T-helper 2 cell treated with Interferon-gamma antibody and Interleukin-4, amounts not matched to agents 100 ng/mL and 5 ng/mL, for 36 hours (primary cell): ENCODE results near the gene JAGN1. TPM values are rescaled to one million over a fixed set of nuclear protein-coding genes. Genes with fewer than 3 reads are reported as not detected.
"Not testable (repeated sequence)": the region's sequence is repeated elsewhere in the genome, so short reads cannot be mapped to it uniquely, and the experiment has no call there.

Experiments
- intact Hi-C: fragments of 100-400 bp; cut with micrococcal nuclease; formaldehyde crosslinking; loops from one replicate; pipeline ENCODE4 v1.15.1; 2023
- total RNA-seq: library from RNA; stranded (reverse); gene quantifications from 2 replicates; pipeline ENCODE4 v1.2.3, GENCODE V29; 2022

JAGN1 gene
- total RNA-seq, 1 donor from 2014 or later = 25.3 TPM

- intact Hi-C loops = not testable (repeated sequence)
These were observed 25.2 kb upstream of the JAGN1 start for GRCh38 chr3:9865125-9865637.

DNA sequence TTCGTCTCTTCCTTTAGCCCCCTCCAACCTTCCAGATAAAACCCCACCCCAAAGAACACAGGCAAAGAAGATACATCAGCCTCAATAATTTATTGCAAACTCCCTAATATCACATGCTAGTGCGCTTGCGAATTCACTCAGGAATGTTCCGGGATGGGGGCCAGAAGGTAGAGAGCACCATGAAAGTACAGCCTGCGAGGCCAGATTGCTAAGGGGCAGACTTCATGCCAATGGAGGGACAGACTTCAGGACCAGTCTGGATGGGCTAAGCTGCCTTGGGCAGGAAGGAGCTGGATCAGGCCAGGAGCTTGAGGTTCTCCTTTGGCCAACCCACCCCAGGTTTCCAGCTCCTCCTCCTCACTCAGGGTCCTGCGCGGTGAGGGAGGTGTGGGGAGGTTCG lies 23.8 kb upstream of the JAGN1 start:
- intact Hi-C loops = no loop called here

DNA sequence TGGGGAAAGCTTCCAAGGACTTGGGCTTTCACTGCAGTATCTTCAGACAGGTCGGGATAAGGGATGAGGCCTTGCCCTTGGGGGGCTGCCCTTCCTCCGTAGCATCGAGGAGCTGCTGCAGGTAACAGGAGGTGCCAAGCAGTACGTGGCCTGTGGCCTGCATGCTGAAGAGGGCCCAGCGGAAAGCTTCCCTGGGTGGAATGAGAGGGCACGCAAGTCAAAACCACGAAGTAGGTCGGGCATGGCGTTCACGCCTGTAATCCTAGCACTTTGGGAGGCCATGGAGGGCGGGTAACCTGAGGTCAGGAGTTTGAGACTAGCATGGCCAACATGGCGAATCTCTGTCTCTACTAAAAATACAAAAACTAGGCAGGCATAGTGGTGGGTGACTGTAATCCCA lies 23.3 kb upstream of the JAGN1 start:
- intact Hi-C loops = no loop called here

DNA sequence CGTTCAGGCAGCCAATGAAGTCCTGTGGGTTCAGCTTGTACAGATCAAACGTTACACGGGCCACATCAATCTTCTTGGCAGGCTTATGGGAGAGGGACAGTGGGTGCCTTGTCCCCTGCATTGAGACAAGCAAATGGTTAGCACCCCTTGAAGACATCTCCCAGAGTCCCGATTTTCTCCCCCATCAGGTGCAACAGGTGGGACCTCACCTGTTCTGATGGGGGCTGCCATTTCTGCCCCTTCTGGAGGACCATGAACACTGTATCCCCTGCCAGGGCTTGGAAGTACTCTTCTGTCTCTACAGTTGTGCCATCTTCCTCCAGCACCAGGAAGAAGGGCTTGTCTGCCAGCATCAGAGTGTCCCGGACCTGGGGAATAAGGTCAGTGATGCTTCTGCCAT lies 20.5 kb upstream of the JAGN1 start:
- intact Hi-C loops = no loop called here

DNA sequence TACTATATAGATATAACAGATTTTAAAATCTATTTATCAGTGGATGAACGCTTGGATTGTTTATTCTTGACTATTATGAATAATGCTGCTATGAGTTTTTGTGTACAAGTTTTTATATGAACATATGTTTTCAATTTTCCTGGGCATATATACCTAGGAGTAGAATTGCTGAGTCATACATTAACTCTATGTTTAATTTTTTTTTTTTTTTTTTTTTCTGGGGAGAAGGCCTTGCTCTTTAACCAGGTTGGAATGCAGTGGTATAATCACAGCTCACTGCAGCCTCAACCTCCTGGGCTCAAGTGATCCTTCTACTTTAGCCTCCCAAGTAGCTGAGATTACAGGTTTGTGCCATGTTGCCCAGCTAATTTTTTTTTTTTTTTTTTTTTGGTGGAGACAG lies 19.4 kb upstream of the JAGN1 start:
- intact Hi-C loops = no loop called here

- intact Hi-C loops = not testable (repeated sequence)
These were observed 18.3 kb upstream of the JAGN1 start for GRCh38 chr3:9872067-9872466.

DNA sequence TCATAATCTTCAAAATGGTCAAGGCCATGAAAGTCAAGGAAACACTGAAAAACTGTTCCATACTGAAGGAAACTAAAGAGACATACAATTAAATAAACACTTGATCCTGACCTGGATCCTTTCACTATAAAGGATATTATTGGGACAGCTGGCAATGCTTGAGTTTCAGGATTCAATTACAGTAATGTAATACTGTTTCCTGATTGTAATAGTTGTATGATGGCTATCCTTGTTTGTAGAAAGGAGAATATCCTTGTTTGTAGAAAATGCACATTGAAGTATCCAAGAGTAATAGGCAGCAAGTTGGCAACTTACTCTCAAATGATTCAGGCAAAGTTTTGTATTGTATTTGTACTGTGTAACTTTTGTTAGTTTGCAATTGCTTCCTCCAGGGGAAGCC lies 15.0 kb upstream of the JAGN1 start:
- intact Hi-C loops = no loop called here

- intact Hi-C loops = not testable (repeated sequence)
These were observed 14.2 kb upstream of the JAGN1 start for GRCh38 chr3:9876255-9876654.

DNA sequence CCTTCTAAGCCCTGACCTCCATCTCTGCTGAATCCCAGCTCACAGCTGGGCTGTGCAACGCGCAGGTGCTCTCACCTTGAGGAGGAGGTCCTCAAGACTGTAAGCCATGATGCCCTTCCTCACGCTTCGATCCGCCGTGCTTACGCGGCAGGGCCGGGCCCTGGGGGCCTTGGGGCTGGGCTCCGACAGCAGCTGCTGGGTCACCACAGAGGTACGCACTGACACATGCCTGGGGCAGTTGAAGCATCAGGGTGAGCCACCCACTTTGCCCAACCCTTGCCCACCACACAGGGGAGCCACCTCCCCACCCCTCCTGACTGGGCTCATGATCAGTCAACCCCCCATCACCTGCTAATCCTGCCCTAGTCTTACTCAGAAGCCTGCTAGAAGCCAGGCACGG lies 13.4 kb upstream of the JAGN1 start:
- intact Hi-C loops = no loop called here

DNA sequence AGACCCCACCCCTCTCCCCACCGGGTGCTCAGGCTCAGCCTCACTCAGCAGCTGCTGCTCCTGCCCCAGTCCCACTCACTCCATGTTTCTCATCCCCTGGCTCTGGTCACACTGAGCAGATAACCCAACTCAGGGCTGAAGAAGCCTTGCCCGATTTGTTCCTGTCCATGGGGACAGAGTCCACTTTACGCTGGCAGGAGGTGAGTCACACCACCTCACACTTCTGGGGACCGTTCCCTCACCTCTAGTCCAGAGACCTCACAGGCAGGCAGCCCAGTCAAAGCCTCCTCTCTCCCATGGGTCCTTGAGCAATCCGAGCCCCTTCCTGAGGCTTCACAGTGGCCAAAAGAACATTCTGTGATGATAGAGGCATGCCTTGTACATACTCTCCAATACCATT lies 11.7 kb upstream of the JAGN1 start:
- intact Hi-C loops = no loop called here

DNA sequence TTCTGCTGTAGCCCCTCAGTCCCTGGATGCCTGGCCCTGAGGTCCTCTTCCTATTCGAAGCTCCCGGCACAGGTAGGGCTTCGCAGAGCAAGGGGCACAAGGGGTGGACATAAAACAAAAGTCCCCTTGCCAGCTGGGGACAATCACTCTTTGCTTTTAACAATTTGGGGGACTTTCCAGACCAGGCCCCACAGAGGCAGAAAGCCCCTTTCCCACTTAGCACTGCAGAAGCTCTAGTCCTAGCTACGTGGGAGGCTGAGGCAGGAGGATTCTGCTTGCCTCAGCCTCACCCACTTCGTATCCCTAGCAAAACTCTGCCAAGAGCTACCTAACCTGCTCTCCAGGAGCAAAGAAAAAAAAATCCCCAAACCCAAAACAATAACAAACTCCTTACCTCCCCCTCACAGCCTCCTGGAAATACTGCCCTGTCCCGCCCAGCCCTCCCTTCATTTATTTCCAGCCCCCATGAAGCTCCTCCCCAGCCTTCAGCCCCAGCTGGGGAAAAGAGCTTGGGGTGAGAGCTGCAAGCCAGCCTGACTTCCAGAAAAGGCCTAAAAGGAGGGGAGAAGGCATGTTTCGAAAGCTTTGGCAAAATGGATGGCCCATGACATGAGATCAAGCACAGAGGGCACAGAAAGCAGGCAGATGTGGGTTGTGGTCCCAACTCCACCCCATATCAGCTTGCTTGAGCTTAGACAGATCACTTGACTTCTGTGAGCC lies 10.4 kb upstream of the JAGN1 start, which contains the start of gene CIDEC:
CIDEC (minus strand) TSS at position 424 of the 720 bp plus-strand sequence. CDS start 1,767 bp downstream, outside the sequence.
- intact Hi-C loops = no loop called here

DNA sequence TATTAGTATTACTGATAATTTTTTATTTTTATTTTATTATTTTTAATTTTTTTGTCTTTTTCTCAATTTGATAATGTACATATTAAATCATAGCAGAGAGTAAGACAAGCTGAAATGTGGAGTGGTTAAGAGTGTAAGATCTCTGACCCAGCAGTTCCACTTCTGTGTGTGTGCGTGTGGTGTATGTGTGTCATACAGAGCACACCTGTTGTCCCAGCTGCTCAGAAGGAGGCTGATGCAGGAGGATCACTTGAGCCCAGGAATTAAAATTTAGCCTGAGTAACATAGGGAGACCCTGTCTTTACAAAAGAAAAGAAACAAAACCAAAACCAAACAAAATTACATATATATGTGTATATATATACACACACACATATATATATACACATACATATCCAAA lies 9.0 kb upstream of the JAGN1 start:
- intact Hi-C loops = no loop called here

DNA sequence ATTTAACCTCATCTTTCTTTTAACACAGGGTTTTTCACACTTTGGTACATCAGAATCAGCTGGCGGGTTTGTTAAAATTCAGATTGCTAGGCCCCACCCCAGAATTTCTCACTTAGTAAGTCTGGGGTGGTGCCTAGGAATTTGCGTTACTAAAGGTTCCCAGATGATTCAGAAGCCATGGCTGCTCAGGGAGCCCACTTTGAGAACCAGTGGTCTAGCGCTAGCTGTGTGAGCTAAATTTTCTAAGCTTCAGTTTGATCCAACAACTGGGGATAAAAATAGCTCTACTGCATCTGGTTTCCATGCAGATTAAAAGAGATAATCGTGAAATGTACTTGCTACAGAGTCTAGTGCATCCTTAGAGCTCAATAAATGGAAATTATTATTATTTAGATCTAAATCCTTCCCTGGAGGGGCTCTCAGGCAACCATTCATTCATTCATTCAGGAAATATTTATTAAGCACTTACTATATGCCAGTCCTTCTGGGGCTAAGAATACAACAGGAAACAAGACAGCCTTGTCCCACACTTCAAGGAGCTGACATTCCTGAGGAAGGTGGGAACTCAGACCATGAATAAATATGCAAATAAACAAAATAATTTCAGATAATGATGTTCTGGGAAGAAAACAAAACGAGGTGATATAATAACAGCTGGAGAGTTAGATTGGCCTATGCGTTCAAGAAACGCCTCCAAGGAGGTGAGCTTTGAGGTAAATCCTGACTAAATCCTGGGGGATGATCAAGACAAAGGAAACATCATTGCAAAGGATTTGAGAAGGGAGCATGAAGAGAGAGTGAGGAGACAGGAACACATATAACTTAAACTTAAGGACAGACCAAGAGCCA lies 6.5 kb upstream of the JAGN1 start:
- intact Hi-C loops = no loop called here

- intact Hi-C loops = no loop called here
These were observed 5.8 kb upstream of the JAGN1 start for GRCh38 chr3:9884555-9885165.

DNA sequence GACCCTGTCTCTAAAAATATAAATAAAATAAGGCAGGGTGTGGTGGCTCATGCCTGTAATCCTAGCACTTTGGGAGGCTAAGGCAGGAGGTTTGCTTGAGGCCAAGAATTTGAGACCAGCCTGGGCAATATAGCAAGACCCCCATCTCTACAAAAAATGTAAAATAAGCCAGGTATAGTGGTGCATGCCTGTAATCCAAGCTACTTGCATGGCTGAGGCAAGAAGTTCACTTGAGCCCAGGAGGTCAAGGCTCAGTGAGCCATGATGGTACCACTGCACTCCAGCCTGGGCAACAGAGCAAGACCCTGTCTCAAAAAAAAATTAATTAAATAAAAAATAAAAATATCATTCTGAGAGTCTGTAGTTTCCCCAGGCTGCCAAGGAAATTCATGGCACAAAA lies 4.1 kb upstream of the JAGN1 start:
- intact Hi-C loops = no loop called here

- intact Hi-C loops = no loop called here
These were observed 2.9 kb upstream of the JAGN1 start for GRCh38 chr3:9887480-9887879.

- intact Hi-C loops = no loop called here
These were observed 1.9 kb upstream of the JAGN1 start for GRCh38 chr3:9888540-9888939.

GRCh38 chr3:9889405-9889804 lies 1.0 kb upstream of the JAGN1 start:
- intact Hi-C loops = no loop called here

- intact Hi-C loops = loop anchor here (2.0 to 5.0 kb wide), 3 partner anchors 42 to 358 kb away; partner anchors contain the start of genes CRELD1, FANCD2 and TATDN2
These were observed 737 bp downstream of the JAGN1 start for GRCh38 chr3:9891072-9891622.

- intact Hi-C loops = loop anchor here (5.0 kb wide), 1 partner anchor 134 kb away; the partner anchor contains the start of gene FANCD2
These were observed 3.3 kb downstream of the JAGN1 start for GRCh38 chr3:9893739-9894138.

- intact Hi-C loops = not testable (repeated sequence)
These were observed 5.3 kb downstream of the JAGN1 start for GRCh38 chr3:9895715-9896114.
